Measurements from ENCODE around the gene SUSD2.
"Not testable (repeated sequence)": the region's sequence is repeated elsewhere in the genome, so short reads cannot be mapped to it uniquely, and the experiment has no call there.

Gene SUSD2

GRCh38 chr22:24217384-24217783 is 36.1 kb downstream of the SUSD2 start:
- DNase-seq = no peak

- no peak for DNase-seq
Observed at GRCh38 chr22:24219750-24220149, 38.5 kb downstream of the SUSD2 start.

GRCh38 chr22:24224468-24224867 is 43.2 kb downstream of the SUSD2 start:
- no peak for DNase-seq

- DNase-seq = no peak
Observed at GRCh38 chr22:24225044-24225601, 43.8 kb downstream of the SUSD2 start.

GRCh38 chr22:24225951-24226350 is 44.7 kb downstream of the SUSD2 start:
- DNase-seq = no peak

GRCh38 chr22:24230911-24231656 is 49.8 kb downstream of the SUSD2 start:
- DNase-seq = peak in 1 of 2 experiments; percentile 23

GRCh38 chr22:24231706-24232105 is 50.4 kb downstream of the SUSD2 start:
- DNase-seq = no peak

- no peak for DNase-seq
Observed at GRCh38 chr22:24232124-24232523, 50.8 kb downstream of the SUSD2 start.

GRCh38 chr22:24232725-24233124 is 51.4 kb downstream of the SUSD2 start:
- no peak for DNase-seq

- no peak for DNase-seq
Observed at GRCh38 chr22:24233235-24233634, 51.9 kb downstream of the SUSD2 start.

GRCh38 chr22:24233816-24234215 is 52.5 kb downstream of the SUSD2 start:
- DNase-seq = no peak

- DNase-seq = no peak
Observed at GRCh38 chr22:24235315-24235714, 54.0 kb downstream of the SUSD2 start.

- DNase-seq = no peak
Observed at GRCh38 chr22:24236656-24237055, 55.4 kb downstream of the SUSD2 start.

- DNase-seq = not testable (repeated sequence)
Observed at GRCh38 chr22:24238101-24238694, 56.9 kb downstream of the SUSD2 start.
